Urinary bladder (tissue), 4 donors: ENCODE results near the gene MAL. TPM values are rescaled to one million over a fixed set of nuclear protein-coding genes. Genes with fewer than 3 reads are reported as not detected.

ENCODE experiments used
- DNase-seq: peaks from one replicate; pipeline ENCODE4 v3.0.0-alpha.2; 2015; ENCODE audit errors: extremely low spot score
- H3K27ac ChIP-seq: one replicate; pipeline ENCODE4 v1.5.1; 2013; ENCODE audit warnings: low read depth, mild to moderate bottlenecking, moderate library complexity
- H3K36me3 ChIP-seq: one replicate; pipeline ENCODE4 v1.6.1; 2013; ENCODE audit warnings: mild to moderate bottlenecking, moderate library complexity; ENCODE audit not compliant: insufficient read depth
- H3K4me1 ChIP-seq: one replicate; pipeline ENCODE4 v1.6.1; 2013; ENCODE audit warnings: mild to moderate bottlenecking, moderate library complexity; ENCODE audit not compliant: insufficient read depth
- H3K4me3 ChIP-seq: one replicate; pipeline ENCODE4 v1.5.1; 2013; ENCODE audit warnings: low read depth, low read length
- WGBS: extraction: QIAGEN DNeasy Blood & Tissue Kit; methylation state at CpG from one replicate; pipeline ENCODE4 v1.1.7; 2013; 5-methylcytosine and 5-hydroxymethylcytosine counted together
- polyA plus RNA-seq: library from polyadenylated mRNA; stranded (reverse); fragments of 200-250 nt; gene quantifications from one replicate; pipeline ENCODE4 v1.2.3, GENCODE V29; 2013
- total RNA-seq: library from RNA; depleted of rRNA; stranded (reverse); fragments of >200 nt; gene quantifications from one replicate; pipeline ENCODE4 v1.2.3, GENCODE V29; 2014
- donor health status: healthy with polysubstance abuse.
- donor health status: healthy.

MAL gene
- total and polyA plus RNA-seq, 2 donors, result 3.6 to 13.3 TPM

DNA sequence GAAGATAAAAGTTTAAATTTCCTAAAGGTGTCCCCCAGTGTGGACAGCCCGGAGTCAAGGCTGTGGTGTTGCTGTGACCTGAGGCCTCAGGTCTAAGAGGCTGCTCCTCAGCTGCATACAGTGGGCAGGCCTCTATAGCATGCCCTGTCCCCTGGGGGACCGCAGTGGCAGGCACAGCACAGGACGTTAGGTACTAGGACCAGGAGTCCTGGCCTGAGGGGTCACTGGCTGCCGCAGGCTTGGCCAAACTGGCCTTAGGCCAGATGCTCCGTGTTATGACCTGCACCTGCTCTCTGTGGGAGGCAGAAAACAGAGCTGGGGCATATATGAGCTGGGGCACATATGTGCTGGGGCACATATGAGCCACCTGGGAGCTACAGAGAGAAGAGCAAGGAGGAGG, 21.2 kb upstream of the MAL start:
- no peaks in the 10 kb centered on the region for H3K4me1 ChIP-seq
- DNase-seq, result no peak
- no peak overlapping the region for H3K27ac ChIP-seq
- WGBS, result 77% methylated on average over 5 of the region's 5 CpGs
- H3K36me3 ChIP-seq, result no peaks in the 10 kb centered on the region
- no peak overlapping the region for H3K4me3 ChIP-seq

DNA sequence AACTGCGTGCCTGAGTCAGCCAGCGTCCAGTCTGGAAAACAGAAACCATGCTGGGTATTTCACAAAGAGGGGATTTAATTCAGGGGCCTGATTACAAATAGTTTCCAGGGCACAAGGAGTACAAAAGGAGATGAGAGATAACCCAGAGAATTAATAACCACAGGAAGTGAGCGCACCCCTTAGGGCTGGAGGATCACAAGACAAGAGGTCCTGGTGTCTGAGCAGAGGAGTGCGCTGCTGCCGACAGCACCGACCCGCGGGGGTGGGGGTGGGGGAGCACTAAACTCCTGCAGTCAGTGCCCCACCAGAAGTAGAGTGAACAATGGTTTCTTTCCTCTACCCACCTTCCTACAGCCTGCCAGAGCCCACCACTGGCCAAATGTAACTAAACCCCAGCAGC, 20.8 kb upstream of the MAL start:
- H3K36me3 ChIP-seq, result no peaks in the 10 kb centered on the region
- H3K4me1 ChIP-seq, result no peaks in the 10 kb centered on the region
- H3K27ac ChIP-seq, result no peak overlapping the region
- H3K4me3 ChIP-seq, result no peak overlapping the region
- no peak for DNase-seq
- WGBS, result 41% methylated on average over 8 of the region's 8 CpGs

DNA sequence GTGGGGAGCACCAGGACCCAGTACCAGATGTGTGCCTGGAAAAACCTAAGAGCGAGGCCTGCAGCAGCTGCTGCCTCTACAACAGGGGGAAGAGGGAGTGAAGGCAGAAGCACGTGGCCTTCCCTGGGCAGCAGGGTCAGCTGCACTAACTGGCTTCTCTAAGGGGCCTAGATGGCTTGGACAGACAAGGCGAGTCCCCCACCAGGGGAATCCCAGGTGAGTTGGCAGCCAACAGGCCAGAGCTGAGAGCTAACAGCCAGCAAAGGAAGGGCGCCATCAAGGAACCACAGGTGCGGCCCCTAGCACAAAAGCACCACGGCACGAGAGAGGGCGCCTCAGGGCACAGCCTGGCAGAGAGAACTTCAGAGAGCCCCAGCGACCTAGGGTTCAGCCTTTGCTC, 19.8 kb upstream of the MAL start:
- H3K36me3 ChIP-seq, result no peaks in the 10 kb centered on the region
- H3K27ac ChIP-seq, result no peak overlapping the region
- H3K4me1 ChIP-seq, result no peaks in the 10 kb centered on the region
- WGBS, result 92% methylated on average over 9 of the region's 9 CpGs
- no peak overlapping the region for H3K4me3 ChIP-seq
- DNase-seq, result no peak

- no peaks in the 10 kb centered on the region for H3K4me1 ChIP-seq
- H3K4me3 ChIP-seq, result no peak overlapping the region
- H3K36me3 ChIP-seq, result no peaks in the 10 kb centered on the region
- 76% methylated on average over 7 of the region's 7 CpGs for WGBS
- DNase-seq, result no peak
- no peak overlapping the region for H3K27ac ChIP-seq
Measured at GRCh38 chr2:95006588-95006987, 18.9 kb upstream of the MAL start.

GRCh38 chr2:95007031-95007609, 18.4 kb upstream of the MAL start:
- no peaks in the 10 kb centered on the region for H3K36me3 ChIP-seq
- no peak for DNase-seq
- H3K4me3 ChIP-seq, result no peak overlapping the region
- WGBS, result 88% methylated on average over 12 of the region's 12 CpGs
- H3K27ac ChIP-seq, result no peak overlapping the region
- no peaks in the 10 kb centered on the region for H3K4me1 ChIP-seq

DNA sequence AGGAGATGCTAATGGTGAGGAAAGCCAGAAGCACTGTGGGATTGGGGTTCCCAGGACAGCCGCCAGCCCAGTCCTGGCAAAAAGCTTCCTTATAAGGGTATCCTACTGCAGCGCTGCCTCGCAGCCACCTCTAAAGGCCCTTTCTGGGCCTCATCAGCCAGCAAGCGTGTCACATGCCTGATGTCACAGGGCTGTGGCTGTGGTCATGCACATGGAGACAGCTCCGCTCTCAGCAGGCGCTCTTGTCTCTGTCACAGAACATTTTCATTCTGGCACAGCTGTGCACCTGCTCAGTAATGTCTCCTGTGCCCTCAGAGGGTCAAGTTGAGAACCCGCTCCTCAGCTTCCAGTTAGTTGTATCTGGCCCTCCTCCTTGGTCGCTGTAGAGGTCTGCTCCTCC, 17.7 kb upstream of the MAL start:
- WGBS, result 61% methylated on average over 8 of the region's 8 CpGs
- Histone ChIP-seq H3K36me3 (no peaks in the 10 kb centered on the region), H3K4me1 (no peaks in the 10 kb centered on the region), H3K27ac (no peak overlapping the region), H3K4me3 (no peak overlapping the region)
- no peak for DNase-seq

- H3K27ac ChIP-seq, result no peak overlapping the region
- WGBS, result 73% methylated on average over 2 of the region's 2 CpGs
- DNase-seq, result no peak
- H3K4me1 ChIP-seq, result no peaks in the 10 kb centered on the region
- H3K36me3 ChIP-seq, result no peaks in the 10 kb centered on the region
- H3K4me3 ChIP-seq, result no peak overlapping the region
Measured at GRCh38 chr2:95008306-95008705, 17.2 kb upstream of the MAL start.

DNA sequence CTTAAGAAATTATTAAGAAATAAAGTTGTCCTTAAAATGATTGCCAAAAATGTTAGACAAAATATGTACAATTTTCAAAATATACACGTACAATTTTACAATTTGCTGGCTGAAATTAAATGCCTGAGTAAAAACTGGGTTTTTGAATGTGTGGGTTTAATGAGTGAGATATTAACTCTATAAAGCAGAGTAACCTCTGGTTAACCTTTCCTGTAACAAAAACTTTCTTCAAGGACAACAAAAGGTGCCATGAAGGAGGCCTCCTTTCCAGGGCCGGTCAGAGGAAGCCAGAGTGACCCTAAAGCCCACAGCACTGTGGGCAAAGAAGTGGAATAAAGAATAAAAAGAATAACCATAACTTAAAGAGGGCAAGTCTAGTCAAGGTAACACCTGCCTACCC, 16.5 kb upstream of the MAL start:
- DNase-seq, result no peak
- Histone ChIP-seq H3K36me3 (no peaks in the 10 kb centered on the region), H3K4me1 (no peaks in the 10 kb centered on the region), H3K4me3 (no peak overlapping the region), H3K27ac (no peak overlapping the region)
- 75% methylated on average over 2 of the region's 2 CpGs for WGBS

DNA sequence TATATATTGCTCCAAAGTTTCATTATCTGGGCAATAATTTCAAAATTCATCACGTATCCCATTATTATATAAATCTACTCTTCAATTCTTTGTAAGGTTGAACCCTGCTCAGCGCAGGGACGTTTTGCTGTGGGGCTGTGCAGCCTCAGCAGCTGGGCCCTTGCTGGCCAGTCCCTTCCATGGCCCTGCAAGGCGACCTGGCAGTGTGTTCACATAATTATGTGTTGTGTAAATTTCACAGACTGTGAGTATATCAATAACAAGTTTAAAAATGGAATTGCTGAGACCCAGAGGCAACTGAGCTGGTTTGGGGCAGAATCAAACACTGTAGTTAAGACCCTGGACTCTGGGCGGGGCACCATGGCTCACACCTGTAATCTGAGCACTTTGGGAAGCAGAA, 16.1 kb upstream of the MAL start:
- WGBS, result 86% methylated on average over 5 of the region's 5 CpGs
- no peak overlapping the region for H3K4me3 ChIP-seq
- no peak overlapping the region for H3K27ac ChIP-seq
- DNase-seq, result no peak
- H3K36me3 ChIP-seq, result no peaks in the 10 kb centered on the region
- H3K4me1 ChIP-seq, result no peaks in the 10 kb centered on the region

GRCh38 chr2:95010126-95010525, 15.4 kb upstream of the MAL start:
- no peak for DNase-seq
- no peak overlapping the region for H3K4me3 ChIP-seq
- no peak overlapping the region for H3K27ac ChIP-seq
- WGBS, result 62% methylated on average over 10 of the region's 10 CpGs
- H3K36me3 ChIP-seq, result no peaks in the 10 kb centered on the region
- no peaks in the 10 kb centered on the region for H3K4me1 ChIP-seq

- Histone ChIP-seq H3K4me3 (no peak overlapping the region), H3K36me3 (no peaks in the 10 kb centered on the region), H3K27ac (no peak overlapping the region), H3K4me1 (no peaks in the 10 kb centered on the region)
- WGBS, result 90% methylated on average over 9 of the region's 9 CpGs
- DNase-seq, result no peak
Measured at GRCh38 chr2:95010718-95011117, 14.8 kb upstream of the MAL start.

GRCh38 chr2:95012881-95013550, 12.5 kb upstream of the MAL start:
- no peaks in the 10 kb centered on the region for H3K4me1 ChIP-seq
- 80% methylated on average over 10 of the region's 10 CpGs for WGBS
- no peak for DNase-seq

DNA sequence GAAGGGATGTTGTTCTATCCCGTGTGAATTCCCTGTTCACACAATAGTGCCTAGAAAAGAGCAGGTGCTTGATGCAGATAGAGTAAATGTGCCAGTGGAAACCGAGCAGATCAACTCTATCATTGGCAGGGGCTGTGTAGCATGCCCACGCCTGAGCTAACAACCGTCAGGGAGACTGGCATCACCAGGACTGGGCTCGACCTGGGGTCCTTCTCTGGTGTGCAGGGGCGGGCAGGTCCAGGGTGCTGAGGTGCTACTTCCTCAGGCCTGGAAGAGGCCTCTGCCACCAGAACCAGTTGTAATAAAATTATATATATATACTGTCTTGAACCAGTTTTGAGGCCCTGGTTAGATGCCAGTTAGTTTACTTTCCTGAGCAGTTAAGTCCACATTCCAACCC, 11.8 kb upstream of the MAL start:
- H3K4me3 ChIP-seq, result no peak overlapping the region
- no peaks in the 10 kb centered on the region for H3K4me1 ChIP-seq
- DNase-seq, result no peak
- H3K27ac ChIP-seq, result no peak overlapping the region
- H3K36me3 ChIP-seq, result no peaks in the 10 kb centered on the region
- 90% methylated on average over 6 of the region's 6 CpGs for WGBS

More at GRCh38 chr2:95012881-95013550, 12.5 kb upstream of the MAL start:
- Histone ChIP-seq H3K27ac (no peak overlapping the region), H3K36me3 (no peaks in the 10 kb centered on the region), H3K4me3 (no peak overlapping the region)

GRCh38 chr2:95014126-95014708, 11.3 kb upstream of the MAL start:
- DNase-seq, result no peak
- 73% methylated on average over 10 of the region's 10 CpGs for WGBS
- no peak overlapping the region for H3K27ac ChIP-seq

More at GRCh38 chr2:95014126-95014708, 11.3 kb upstream of the MAL start:
- Histone ChIP-seq H3K4me1 (no peaks in the 10 kb centered on the region), H3K36me3 (no peaks in the 10 kb centered on the region), H3K4me3 (no peak overlapping the region)
